Lower lobe of right lung (tissue), 2 donors: ENCODE measurements around the gene HDAC4. TPM values are rescaled to one million over a fixed set of nuclear protein-coding genes. Genes with fewer than 3 reads are reported as not detected.

ENCODE experiments used
- ATAC-seq, 2 donors: fragments of 200-7000 bp; cut with Tn5 transposase; one replicate each; pipeline ENCODE4 v1.9.1; 2020 to 2022; ENCODE audit warnings: mild to moderate bottlenecking in 2 of 2, moderate library complexity in 2 of 2
- DNase-seq: peaks from one replicate; pipeline ENCODE4 v3.0.0-alpha.2; 2020
- H3K27ac ChIP-seq: fragments of 200-600 bp; one replicate; pipeline ENCODE4 v1.8.0; 2022
- H3K27me3 ChIP-seq: fragments of 200-600 bp; one replicate; pipeline ENCODE4 v1.8.0; 2022; ENCODE audit warnings: low read depth
- H3K36me3 ChIP-seq: fragments of 200-600 bp; one replicate; pipeline ENCODE4 v1.8.0; 2022; ENCODE audit warnings: mild to moderate bottlenecking
- H3K4me1 ChIP-seq: fragments of 200-600 bp; one replicate; pipeline ENCODE4 v1.8.0; 2022
- H3K4me3 ChIP-seq: fragments of 200-600 bp; one replicate; pipeline ENCODE4 v1.8.0; 2022; ENCODE audit warnings: mild to moderate bottlenecking
- H3K9me3 ChIP-seq: fragments of 200-600 bp; one replicate; pipeline ENCODE4 v1.8.0; 2022
- CTCF ChIP-seq: fragments of 200-600 bp; IDR thresholded peaks from one replicate; pipeline ENCODE4 v1.8.0; 2022; ENCODE audit warnings: antibody characterized with exemption, mild to moderate bottlenecking
- intact Hi-C: fragments of 100-400 bp; cut with DNase I; formaldehyde crosslinking; loops from one replicate; pipeline ENCODE4 v1.11.0; 2022
- total RNA-seq: library from RNA; stranded (reverse); fragmentation: NEBNext Ultra II Directional; extraction: Animal tissue kit (Norgen Biotek cat#: 25700); gene quantifications from one replicate; pipeline ENCODE4 v1.2.1, GENCODE V29; 2021
- donor health status: DM: no; HTN: yes; CAD: no; lungs with severe emphysema.

Gene HDAC4
- total RNA-seq, 1 donor from 2014 or later = 44.9 TPM

GRCh38 chr2:239050252-239050649 is 350.6 kb downstream of the HDAC4 start:
- peaks cover 46% of the 10 kb centered on the region for H3K36me3 ChIP-seq
- no peak overlapping the region for H3K27ac ChIP-seq
- H3K9me3 ChIP-seq = no peaks in the 10 kb centered on the region
- no peak overlapping the region for H3K4me3 ChIP-seq
- H3K27me3 ChIP-seq = no peaks in the 10 kb centered on the region
- ATAC-seq (no peak), DNase-seq (no peak)
- intact Hi-C loops = no loop called here
- TF ChIP-seq CTCF = no peak
- no peaks in the 10 kb centered on the region for H3K4me1 ChIP-seq

- DNase-seq = no peak
- intact Hi-C loops = no loop called here
- H3K4me1 ChIP-seq = no peaks in the 10 kb centered on the region
Observed at GRCh38 chr2:239049421-239050251, 351.2 kb downstream of the HDAC4 start.

GRCh38 chr2:239048736-239049135 is 352.1 kb downstream of the HDAC4 start:
- Histone ChIP-seq H3K4me1 (no peaks in the 10 kb centered on the region), H3K27ac (no peak overlapping the region), H3K9me3 (no peaks in the 10 kb centered on the region), H3K4me3 (no peak overlapping the region), H3K36me3 (peaks cover 31% of the 10 kb centered on the region), H3K27me3 (no peaks in the 10 kb centered on the region)
- DNase-seq (no peak), ATAC-seq (no peak)
- intact Hi-C loops = no loop called here
- no peak for TF ChIP-seq CTCF

More at GRCh38 chr2:239049421-239050251, 351.2 kb downstream of the HDAC4 start:
- TF ChIP-seq CTCF = no peak
- Histone ChIP-seq H3K27ac (no peak overlapping the region), H3K27me3 (no peaks in the 10 kb centered on the region), H3K9me3 (no peaks in the 10 kb centered on the region), H3K4me3 (no peak overlapping the region), H3K36me3 (peaks cover 40% of the 10 kb centered on the region)
- no peak for ATAC-seq

- no peak for TF ChIP-seq CTCF
- ATAC-seq = no peak
- H3K27ac ChIP-seq = no peak overlapping the region
- no peaks in the 10 kb centered on the region for H3K9me3 ChIP-seq
- intact Hi-C loops = no loop called here
- H3K27me3 ChIP-seq = no peaks in the 10 kb centered on the region
- H3K4me3 ChIP-seq = no peak overlapping the region
- DNase-seq = no peak
- no peaks in the 10 kb centered on the region for H3K4me1 ChIP-seq
- H3K36me3 ChIP-seq = peaks cover 22% of the 10 kb centered on the region
Observed at GRCh38 chr2:239047861-239048260, 353.0 kb downstream of the HDAC4 start.

- ATAC-seq = peak in 1 of 2 donors; percentile 16
- intact Hi-C loops = no loop called here
- Histone ChIP-seq H3K27ac (no peak overlapping the region), H3K9me3 (no peaks in the 10 kb centered on the region), H3K36me3 (peaks cover 18% of the 10 kb centered on the region), H3K4me1 (no peaks in the 10 kb centered on the region), H3K4me3 (no peak overlapping the region), H3K27me3 (no peaks in the 10 kb centered on the region)
- DNase-seq = no peak
- TF ChIP-seq CTCF = no peak
Observed at GRCh38 chr2:239047420-239047819, 353.4 kb downstream of the HDAC4 start.
